CD4-positive, alpha-beta memory T cell (primary cell): ENCODE data around the gene GPER1. TPM values are rescaled to one million over a fixed set of nuclear protein-coding genes. Genes with fewer than 3 reads are reported as not detected.
A peak's percentile ranks its signal among the peaks of the same experiment; 100 is the strongest.
"Not testable (repeated sequence)": the region's sequence is repeated elsewhere in the genome, so short reads cannot be mapped to it uniquely, and the experiment has no call there.

ENCODE experiments used
- CTCF ChIA-PET: fragments of 350-600 bp; sonication (Branson Sonifier 250); formaldehyde crosslinking; loops from one replicate; lab custom pipeline; 2021; ENCODE audit warnings: inconsistent platforms; ENCODE audit not compliant: partially characterized antibody; lab: Charles Lee
- POLR2A ChIA-PET: fragments of 350-600 bp; sonication (Branson Sonifier 250); formaldehyde crosslinking; loops from one replicate; lab custom pipeline; 2021; ENCODE audit not compliant: partially characterized antibody; lab: Charles Lee
- DNase-seq, 5 donors: peaks; one replicate each; pipeline versions ENCODE4 v3.0.0 to v3.0.0-alpha.2; 2020 to 2022; ENCODE audit warnings: mixed read lengths in 1 of 5
- H3K27ac ChIP-seq: one replicate; pipeline ENCODE4 v1.7.0; 2013; ENCODE audit warnings: low read depth, low read length
- H3K27me3 ChIP-seq: 2 replicates; pipeline ENCODE4 v1.7.0; 2013; ENCODE audit warnings: mild to moderate bottlenecking, low read length, moderate library complexity; ENCODE audit not compliant: insufficient read depth
- H3K36me3 ChIP-seq: 2 replicates; pipeline ENCODE4 v1.7.0; 2013; ENCODE audit warnings: mild to moderate bottlenecking, low read length, moderate library complexity; ENCODE audit not compliant: insufficient read depth
- H3K4me1 ChIP-seq: 2 replicates; pipeline ENCODE4 v1.7.0; 2013; ENCODE audit warnings: mild to moderate bottlenecking, low read length, moderate library complexity; ENCODE audit not compliant: insufficient read depth
- H3K4me3 ChIP-seq, 2 donors: one replicate each; pipeline ENCODE4 v1.7.0; 2013; ENCODE audit warnings: low read length in 2 of 2, mild to moderate bottlenecking in 1 of 2
- H3K9me3 ChIP-seq, 2 donors: one replicate each; pipeline ENCODE4 v1.7.0; 2013; ENCODE audit warnings: low read length in 2 of 2, control low read depth in 1 of 2; ENCODE audit not compliant: control insufficient read depth in 1 of 2
- H3K27ac Mint-ChIP-seq, 7 donors: one replicate each; pipeline ENCODE4 v1.8.0; 2020 to 2021; ENCODE audit warnings: mixed read lengths in 7 of 7, mild to moderate bottlenecking in 6 of 7, inconsistent platforms in 3 of 7, moderate library complexity in 3 of 7
- H3K27me3 Mint-ChIP-seq, 2 donors: one replicate each; pipeline ENCODE4 v1.8.0; 2020 to 2021; ENCODE audit warnings: mixed read lengths in 2 of 2
- H3K36me3 Mint-ChIP-seq, 2 donors: one replicate each; pipeline ENCODE4 v1.8.0; 2020 to 2021; ENCODE audit warnings: mixed read lengths in 2 of 2, inconsistent platforms in 1 of 2, mild to moderate bottlenecking in 1 of 2
- H3K4me1 Mint-ChIP-seq, 4 donors: one replicate each; pipeline ENCODE4 v1.8.0; 2020 to 2021; ENCODE audit warnings: mixed read lengths in 4 of 4, mild to moderate bottlenecking in 1 of 4
- H3K4me3 Mint-ChIP-seq, 8 donors: one replicate each; pipeline ENCODE4 v1.8.0; 2020 to 2021; ENCODE audit warnings: mixed read lengths in 8 of 8, mild to moderate bottlenecking in 7 of 8, moderate library complexity in 6 of 8, inconsistent platforms in 3 of 8
- H3K9me3 Mint-ChIP-seq, 8 donors: one replicate each; pipeline ENCODE4 v1.8.0; 2020 to 2021; ENCODE audit warnings: mixed read lengths in 8 of 8, mild to moderate bottlenecking in 5 of 8, inconsistent platforms in 3 of 8, moderate library complexity in 1 of 8
- intact Hi-C: fragments of 100-400 bp; cut with micrococcal nuclease; formaldehyde crosslinking; loops from one replicate; pipeline ENCODE4 v1.15.1; 2023
- polyA plus RNA-seq, 2 donors: library from polyadenylated mRNA; unstranded; fragments of 300-500 nt; fragmentation: Illumina TruSeq; gene quantifications; one replicate each; pipeline ENCODE4 v1.2.3, GENCODE V29; 2021
- total RNA-seq, 2 experiments: library from RNA; stranded (reverse); gene quantifications; one replicate each; pipeline ENCODE4 v1.2.3, GENCODE V29; 2021

GPER1 gene
- total RNA-seq (not detected), polyA plus RNA-seq (not detected)

DNA sequence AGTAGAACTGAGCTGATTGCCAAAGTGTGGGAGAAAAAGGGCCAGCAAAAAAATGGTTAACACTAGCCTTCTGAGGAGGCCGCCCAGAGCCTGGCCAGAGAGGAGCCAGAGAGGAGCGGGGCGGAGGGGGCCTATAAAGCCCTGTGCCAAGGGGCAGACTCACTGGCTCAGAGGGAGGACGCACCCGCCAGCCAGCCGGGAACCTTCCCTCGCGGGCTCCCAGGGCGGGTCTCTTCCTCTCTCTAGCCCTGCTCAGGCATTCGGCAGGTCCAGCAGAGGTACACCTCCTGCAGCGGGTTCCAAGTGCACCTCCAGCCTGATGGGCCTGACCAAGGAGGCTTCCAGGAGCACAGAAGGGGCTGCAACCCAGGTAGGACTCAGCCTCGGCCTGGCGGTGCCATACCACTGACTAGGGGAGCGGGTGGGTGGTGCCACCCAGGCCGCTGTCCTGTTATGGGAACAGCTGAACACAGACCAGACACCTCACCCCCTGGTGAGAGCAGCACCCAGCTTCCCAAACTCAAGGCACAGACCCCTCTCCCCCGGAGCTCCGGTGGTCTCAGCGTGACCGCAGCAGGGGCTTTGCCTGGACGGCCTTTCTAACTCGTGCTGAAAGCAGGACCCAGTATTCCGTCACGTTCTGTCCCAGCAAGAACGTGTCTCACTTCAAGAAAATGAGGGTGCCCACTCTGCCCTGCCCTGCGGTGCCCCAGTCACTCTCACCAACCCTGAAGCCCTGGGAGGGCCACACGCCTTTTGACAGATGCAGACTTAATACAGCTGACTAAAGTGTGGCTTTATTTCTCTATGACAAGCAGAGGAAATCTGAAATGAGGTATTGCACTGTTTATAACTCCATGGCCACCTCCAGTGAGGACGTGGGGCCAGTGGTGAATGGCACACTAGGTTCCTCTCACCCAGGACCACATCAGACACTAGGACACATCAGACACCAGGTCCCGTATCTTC lies at the start of gene GPER1:
GPER1 (plus strand) TSS at position 162 of the 969 bp plus-strand sequence. CDS start 3,616 bp downstream, outside the sequence.
- peak within 1 kb of the TSS in 4 of 7 donors; percentile 36 to 60 (median 47) for H3K27ac Mint-ChIP-seq
- no peak for DNase-seq
- H3K27ac ChIP-seq: no peak within 1 kb of the TSS
- H3K9me3 ChIP-seq: no peaks in the 10 kb centered on the region
- H3K27me3 ChIP-seq: no peaks in the 10 kb centered on the region
- H3K4me3 Mint-ChIP-seq: peak within 1 kb of the TSS; percentile 65 to 79 (median 70)
- POLR2A ChIA-PET: no interaction called here
- intact Hi-C loops: loop anchor here (1.0 to 2.0 kb wide), 3 partner anchors 82 to 387 kb away; no protein-coding TSS in a partner anchor
- H3K36me3 Mint-ChIP-seq: peaks cover 2 to 7% of the 10 kb centered on the region in 2 donors
- peaks cover 10% of the 10 kb centered on the region for H3K4me1 ChIP-seq
- H3K4me1 Mint-ChIP-seq: peaks cover 8 to 14% (median 9%) of the 10 kb centered on the region in 4 donors
- CTCF ChIA-PET: interaction anchor here (1.0 to 2.0 kb wide), 6 partner anchors 22 to 93 kb away, joined by 3 to 7 read pairs (median 5); no protein-coding TSS in a partner anchor
- H3K9me3 Mint-ChIP-seq: no peaks in the 10 kb centered on the region
- peak within 1 kb of the TSS in 1 of 2 donors; percentile 21 for H3K4me3 ChIP-seq
- H3K36me3 ChIP-seq: no peaks in the 10 kb centered on the region
- H3K27me3 Mint-ChIP-seq: no peaks in the 10 kb centered on the region

DNA sequence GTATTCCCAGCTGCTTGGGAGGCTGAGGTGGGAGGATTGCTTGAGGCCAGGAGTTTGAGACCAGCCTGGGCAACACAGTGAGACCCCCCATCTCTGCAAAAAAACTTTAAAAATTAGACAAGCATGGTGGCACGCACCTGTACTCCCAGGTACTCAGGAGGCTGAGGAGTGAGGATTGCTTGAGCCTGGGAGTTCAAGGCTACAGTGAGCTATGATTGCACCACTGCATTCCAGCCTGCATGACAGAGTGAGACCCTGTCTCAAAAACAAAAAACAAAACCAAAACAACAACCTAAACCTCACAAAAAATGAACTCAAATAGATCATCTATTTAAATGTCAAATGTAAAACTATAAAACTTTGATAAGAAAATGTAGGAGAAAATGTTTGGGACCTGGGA lies 47.7 kb upstream of the GPER1 start:
- H3K27ac Mint-ChIP-seq, POLR2A ChIA-PET, H3K4me3 ChIP-seq, H3K9me3 ChIP-seq, H3K36me3 Mint-ChIP-seq, DNase-seq, H3K27ac ChIP-seq, H3K36me3 ChIP-seq, H3K27me3 Mint-ChIP-seq, intact Hi-C loops, H3K27me3 ChIP-seq, H3K9me3 Mint-ChIP-seq, H3K4me3 Mint-ChIP-seq: not testable (repeated sequence)
- peaks cover 28% of the 10 kb centered on the region for H3K4me1 ChIP-seq
- peaks cover 17 to 37% (median 27%) of the 10 kb centered on the region in 4 donors for H3K4me1 Mint-ChIP-seq
- CTCF ChIA-PET: interaction anchor here (0.9 kb wide), 1 partner anchor 25 kb away, joined by 3 read pairs; no protein-coding TSS in a partner anchor

DNA sequence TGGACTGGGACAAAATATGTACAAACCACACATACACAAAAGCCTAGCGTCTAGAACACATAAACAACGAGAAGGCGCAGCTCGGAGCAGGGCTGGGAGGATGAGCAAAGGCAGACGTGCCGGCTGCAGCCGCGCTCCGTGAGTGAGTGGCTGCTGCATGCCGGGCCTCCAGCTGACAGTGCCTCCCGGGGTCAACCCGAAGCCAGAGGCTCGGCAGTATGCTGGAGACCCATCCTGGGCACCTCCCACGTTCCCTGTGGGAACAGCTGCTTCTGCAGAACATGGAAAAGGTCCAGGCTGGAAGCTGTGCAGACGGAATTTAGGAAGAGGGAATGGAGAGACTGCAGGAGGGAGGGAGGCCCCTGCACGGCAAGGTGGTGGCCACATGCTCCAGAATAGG lies 47.1 kb upstream of the GPER1 start:
- peak overlapping the region in 1 of 7 donors; percentile 35 for H3K27ac Mint-ChIP-seq
- intact Hi-C loops: no loop called here
- peak overlapping the region in 3 of 8 donors; percentile 17 to 55 (median 32) for H3K4me3 Mint-ChIP-seq

DNA sequence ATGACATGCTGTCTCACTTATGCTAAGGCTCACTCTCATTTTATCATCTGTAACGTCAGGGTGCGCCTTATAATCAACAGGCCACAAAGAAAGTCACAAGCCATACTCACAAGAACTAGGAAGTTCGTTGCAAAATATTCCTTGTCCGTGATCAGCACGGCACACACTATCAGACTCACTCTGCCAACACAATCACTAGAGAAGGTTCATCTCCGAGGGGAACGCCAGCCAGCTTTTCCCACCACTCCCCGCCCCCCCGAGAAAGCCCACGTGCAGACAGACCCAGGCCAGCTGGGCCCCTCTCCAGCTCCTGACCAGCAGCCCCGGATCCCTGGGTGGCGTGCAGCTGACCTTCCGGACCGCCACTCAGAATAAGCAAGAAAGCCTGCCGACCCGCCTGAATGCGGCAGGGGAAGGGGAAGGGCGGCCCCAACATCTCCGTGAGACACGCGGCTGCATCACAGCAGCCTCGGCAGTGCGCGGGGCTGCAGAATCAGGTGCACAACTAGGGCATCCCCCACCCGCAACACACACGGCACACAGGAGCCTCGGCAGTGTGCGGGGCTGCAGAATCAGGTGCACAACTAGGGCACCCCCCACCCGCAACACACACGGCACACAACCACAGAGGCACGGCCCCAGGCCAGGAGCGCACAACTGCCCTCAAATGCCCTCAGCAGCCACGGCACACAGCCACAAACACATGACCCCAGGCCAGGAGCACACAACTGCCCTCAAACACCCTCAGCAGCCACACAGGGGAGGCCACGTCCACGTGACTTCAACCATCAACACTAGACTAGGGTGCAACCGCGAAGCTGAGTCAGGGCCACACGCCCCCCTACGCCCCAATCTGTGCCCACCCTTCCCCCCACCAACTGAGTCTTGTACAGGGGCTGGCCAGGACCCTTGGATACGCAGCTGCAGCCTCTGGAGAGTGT lies 46.1 kb upstream of the GPER1 start:
- H3K27me3 ChIP-seq: no peaks in the 10 kb centered on the region
- DNase-seq: no peak

More for the DNA sequence above, 47.1 kb upstream of the GPER1 start:
- Mint-ChIP-seq H3K36me3 (no peaks in the 10 kb centered on the region), H3K4me1 (peaks cover 22 to 38% (median 30%) of the 10 kb centered on the region in 4 donors), H3K9me3 (no peaks in the 10 kb centered on the region), H3K27me3 (no peaks in the 10 kb centered on the region)
- Histone ChIP-seq H3K9me3 (no peaks in the 10 kb centered on the region), H3K27ac (no peak overlapping the region), H3K27me3 (no peaks in the 10 kb centered on the region), H3K4me3 (no peak overlapping the region), H3K36me3 (no peaks in the 10 kb centered on the region), H3K4me1 (peaks cover 34% of the 10 kb centered on the region)
- ChIA-PET POLR2A (no interaction called here), CTCF (interaction anchor here (0.9 kb wide), 1 partner anchor 25 kb away, joined by 3 read pairs; no protein-coding TSS in a partner anchor)
- no peak for DNase-seq

DNA sequence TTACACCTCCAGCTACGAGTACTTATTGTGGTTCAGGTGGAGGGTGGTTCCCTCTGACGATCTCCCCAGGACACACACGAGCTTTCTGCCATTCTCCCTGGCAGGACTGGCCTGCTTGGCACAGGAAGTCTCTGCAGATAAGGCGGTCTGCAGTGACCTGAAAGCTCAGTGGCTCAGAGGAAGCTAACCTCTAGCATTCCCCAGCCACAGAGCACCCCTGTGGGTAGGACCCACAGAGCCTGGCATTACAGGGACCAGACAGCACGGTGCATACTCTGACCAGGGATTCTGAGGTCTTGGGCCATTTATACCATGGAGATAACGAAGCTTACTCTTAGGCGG lies 45.5 kb upstream of the GPER1 start:
- POLR2A ChIA-PET: no interaction called here
- intact Hi-C loops: no loop called here
- H3K36me3 Mint-ChIP-seq: no peaks in the 10 kb centered on the region
- no peak for DNase-seq
- no peak overlapping the region for H3K4me3 ChIP-seq
- peak overlapping the region in 3 of 7 donors; percentile 22 to 79 (median 22) for H3K27ac Mint-ChIP-seq
- H3K27me3 ChIP-seq: no peaks in the 10 kb centered on the region
- H3K4me1 ChIP-seq: peaks cover 50% of the 10 kb centered on the region
- no peaks in the 10 kb centered on the region for H3K9me3 Mint-ChIP-seq
- H3K36me3 ChIP-seq: no peaks in the 10 kb centered on the region
- CTCF ChIA-PET: interaction anchor here (1.1 to 8.4 kb wide), 4 partner anchors 24 to 97 kb away, joined by 3 to 65 read pairs (median 4); no protein-coding TSS in a partner anchor
- H3K27ac ChIP-seq: no peak overlapping the region
- H3K4me3 Mint-ChIP-seq: peak overlapping the region in 3 of 8 donors; percentile 31 to 57 (median 46)
- H3K4me1 Mint-ChIP-seq: peaks cover 37 to 55% (median 46%) of the 10 kb centered on the region in 4 donors
- no peaks in the 10 kb centered on the region for H3K9me3 ChIP-seq
- no peaks in the 10 kb centered on the region for H3K27me3 Mint-ChIP-seq

More for the DNA sequence above, 46.1 kb upstream of the GPER1 start:
- H3K36me3 ChIP-seq: no peaks in the 10 kb centered on the region
- peaks cover 44% of the 10 kb centered on the region for H3K4me1 ChIP-seq
- ChIA-PET POLR2A (no interaction called here), CTCF (interaction anchor here (1.1 to 8.4 kb wide), 3 partner anchors 24 to 97 kb away, joined by 3 to 65 read pairs (median 4); no protein-coding TSS in a partner anchor)
- Mint-ChIP-seq H3K36me3 (no peaks in the 10 kb centered on the region), H3K27ac (peak overlapping the region in 4 of 7 donors; percentile 7 to 75 (median 45)), H3K4me3 (peak overlapping the region in 5 of 8 donors; percentile 9 to 61 (median 39)), H3K9me3 (no peaks in the 10 kb centered on the region), H3K4me1 (peaks cover 31 to 48% (median 40%) of the 10 kb centered on the region in 4 donors), H3K27me3 (no peaks in the 10 kb centered on the region)
- no peak overlapping the region for H3K4me3 ChIP-seq
- intact Hi-C loops: no loop called here
- H3K9me3 ChIP-seq: no peaks in the 10 kb centered on the region
- H3K27ac ChIP-seq: no peak overlapping the region

DNA sequence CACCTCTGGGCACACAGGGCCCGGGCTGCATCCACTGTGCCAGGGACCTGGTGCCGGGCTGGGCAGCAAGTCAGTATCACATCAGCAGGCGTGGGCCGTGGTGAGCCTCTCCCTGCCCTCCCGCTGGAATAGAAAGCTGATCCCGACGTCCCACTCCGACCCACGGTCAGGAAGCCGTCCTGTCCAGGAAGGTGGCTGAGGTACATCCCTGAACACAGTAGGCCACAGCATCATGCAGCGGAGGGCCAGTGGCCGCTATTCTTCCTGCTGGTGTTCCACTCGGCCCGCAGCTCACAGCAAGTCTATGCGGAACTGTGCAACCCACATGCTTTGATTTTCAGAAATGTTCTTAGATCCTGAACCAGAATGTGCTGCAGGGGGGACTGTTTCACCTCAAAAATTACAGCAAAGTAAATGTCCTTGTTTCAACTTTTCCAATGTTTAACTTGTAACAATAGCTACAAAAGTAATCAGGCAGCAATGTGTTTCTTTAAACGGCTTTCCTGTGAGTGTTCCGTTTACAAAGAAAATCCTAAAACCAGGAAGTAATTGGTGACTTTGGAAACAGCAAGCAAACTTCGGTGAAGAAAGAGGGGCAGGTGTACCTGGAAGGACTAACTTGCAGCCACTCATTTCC lies 44.2 kb upstream of the GPER1 start:
- POLR2A ChIA-PET: interaction anchor here (0.7 to 3.0 kb wide), 5 partner anchors 10 to 121 kb away, joined by 3 to 20 read pairs (median 9); partner anchors contain the start of gene COX19
- Histone ChIP-seq H3K27me3 (no peaks in the 10 kb centered on the region), H3K4me1 (peaks cover 62% of the 10 kb centered on the region), H3K36me3 (no peaks in the 10 kb centered on the region), H3K9me3 (no peaks in the 10 kb centered on the region), H3K4me3 (peak overlapping the region; percentile 34 to 66), H3K27ac (peak overlapping the region; percentile 55)
- H3K4me3 Mint-ChIP-seq: peak overlapping the region; percentile 80 to 88 (median 84)
- CTCF ChIA-PET: interaction anchor here (1.2 to 8.4 kb wide), 7 partner anchors 10 to 71 kb away, joined by 3 to 65 read pairs (median 8); no protein-coding TSS in a partner anchor
- no peaks in the 10 kb centered on the region for H3K27me3 Mint-ChIP-seq
- peak overlapping the region; percentile 79 to 93 (median 86) for H3K27ac Mint-ChIP-seq
- no peaks in the 10 kb centered on the region for H3K36me3 Mint-ChIP-seq
- peaks cover 42 to 67% (median 58%) of the 10 kb centered on the region in 4 donors for H3K4me1 Mint-ChIP-seq
- no peaks in the 10 kb centered on the region for H3K9me3 Mint-ChIP-seq
- DNase-seq: no peak
- intact Hi-C loops: loop anchor here (2.0 kb wide), 3 partner anchors 15 to 121 kb away; no protein-coding TSS in a partner anchor
